Common myeloid progenitor, CD34-positive (primary cell): Measurements from ENCODE around the gene ZSCAN32.

ENCODE experiments used
- CTCF ChIA-PET: fragments of 350-600 bp; sonication (Branson Sonifier 250); formaldehyde crosslinking; loops from one replicate; lab custom pipeline; 2021; ENCODE audit warnings: antibody characterized with exemption; lab: Charles Lee
- POLR2A ChIA-PET: fragments of 350-600 bp; sonication (Branson Sonifier 250); formaldehyde crosslinking; loops from one replicate; lab custom pipeline; 2021; ENCODE audit warnings: antibody characterized with exemption; lab: Charles Lee
- DNase-seq, 3 donors: peaks; one replicate each; pipeline versions ENCODE4 v3.0.0 to v3.0.0-alpha.2; 2013
- H3K27ac ChIP-seq, 2 experiments: 1 replicate in 1 of 2; 2 replicates in 1 of 2; pipeline ENCODE4 v1.7.0; 2013; ENCODE audit warnings: inconsistent platforms in 2 of 2, low read length in 2 of 2, mild to moderate bottlenecking in 2 of 2, low read depth in 1 of 2, moderate library complexity in 1 of 2; ENCODE audit not compliant: severe bottlenecking in 2 of 2, insufficient read depth in 1 of 2, poor library complexity in 1 of 2
- H3K27me3 ChIP-seq, 5 experiments: replicated peaks in 2 of 5; 1 replicate in 3 of 5; 2 replicates in 2 of 5; pipeline versions ENCODE4 v1.6.1 to v1.7.0; 2013; ENCODE audit warnings: low read length in 4 of 5, mild to moderate bottlenecking in 2 of 5, moderate library complexity in 2 of 5, inconsistent platforms in 1 of 5; ENCODE audit not compliant: insufficient read depth in 5 of 5, control insufficient read depth in 4 of 5
- H3K36me3 ChIP-seq, 4 experiments: 1 replicate in 2 of 4; 2 replicates in 2 of 4; pipeline versions ENCODE4 v1.6.1 to v1.7.0; 2013; ENCODE audit warnings: low read length in 3 of 4, control low read depth in 1 of 4, mild to moderate bottlenecking in 1 of 4; ENCODE audit not compliant: control insufficient read depth in 4 of 4, insufficient read depth in 4 of 4
- H3K4me1 ChIP-seq, 4 experiments: 1 replicate in 3 of 4; 2 replicates in 1 of 4; pipeline versions ENCODE4 v1.6.1 to v1.7.1; 2013; ENCODE audit warnings: low read length in 3 of 4, mild to moderate bottlenecking in 3 of 4, control low read depth in 1 of 4, inconsistent platforms in 1 of 4, moderate library complexity in 1 of 4; ENCODE audit not compliant: control insufficient read depth in 4 of 4, insufficient read depth in 4 of 4; ENCODE audit errors: control extremely low read depth in 1 of 4
- H3K4me3 ChIP-seq, 7 experiments: 1 replicate in 4 of 7; 2 replicates in 3 of 7; pipeline versions ENCODE4 v1.5.1 to v1.7.0; 2013; ENCODE audit warnings: mild to moderate bottlenecking in 7 of 7, low read length in 6 of 7, moderate library complexity in 6 of 7, inconsistent platforms in 2 of 7, low read depth in 2 of 7, control low read depth in 1 of 7; ENCODE audit not compliant: insufficient read depth in 4 of 7, control insufficient read depth in 1 of 7; ENCODE audit errors: extremely low read depth in 1 of 7
- H3K9me3 ChIP-seq, 5 experiments: 1 replicate in 4 of 5; 2 replicates in 1 of 5; pipeline versions ENCODE4 v1.6.1 to v1.7.1; 2013; ENCODE audit warnings: low read length in 4 of 5, mild to moderate bottlenecking in 2 of 5, inconsistent platforms in 1 of 5, low read depth in 1 of 5, moderate library complexity in 1 of 5; ENCODE audit not compliant: control insufficient read depth in 4 of 5, insufficient read depth in 2 of 5; ENCODE audit errors: control extremely low read depth in 1 of 5
- WGBS: methylation state at CpG from one replicate; pipeline ENCODE4 v1.1.5; 2013; ENCODE audit not compliant: insufficient coverage; 5-methylcytosine and 5-hydroxymethylcytosine counted together

The ZSCAN32 gene

GRCh38 chr16:3383045-3383448 is 17.8 kb downstream of the ZSCAN32 start:
- ChIA-PET POLR2A (no interaction called here), CTCF (no interaction called here)
- Histone ChIP-seq H3K27ac (no peak overlapping the region), H3K9me3 (peaks cover 20 to 81% (median 66%) of the 10 kb centered on the region in 5 experiments), H3K27me3 (no peaks in the 10 kb centered on the region), H3K4me1 (no peaks in the 10 kb centered on the region), H3K36me3 (peaks cover 33 to 58% (median 47%) of the 10 kb centered on the region in 4 experiments), H3K4me3 (peak overlapping the region in 1 of 7 experiments; percentile 62)
- 99% methylated on average over 10 of the region's 10 CpGs for WGBS
- no peak for DNase-seq

DNA sequence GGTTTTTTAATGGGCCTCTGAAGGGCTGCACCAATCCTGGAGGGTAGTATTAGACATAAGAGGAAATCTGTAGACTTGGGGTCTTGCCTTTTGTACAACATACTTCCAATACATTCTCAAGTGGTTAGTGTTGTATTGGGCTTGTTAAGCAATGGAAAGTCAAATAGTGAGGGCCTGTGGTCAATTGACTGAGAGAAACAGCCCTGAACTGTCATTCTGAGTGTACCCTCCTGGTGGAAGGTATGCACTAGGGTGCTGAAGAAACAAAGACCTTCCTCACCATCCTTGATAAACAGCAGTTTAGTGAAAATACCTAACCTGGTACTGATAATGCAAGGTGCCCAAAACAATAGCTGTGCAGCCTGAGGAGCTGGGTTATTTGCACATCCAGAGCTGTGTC is 22.9 kb downstream of the ZSCAN32 start:
- no peak overlapping the region for H3K27ac ChIP-seq
- peaks cover 27 to 85% (median 66%) of the 10 kb centered on the region in 5 experiments for H3K9me3 ChIP-seq
- no peak for DNase-seq
- H3K36me3 ChIP-seq, result peaks cover 10 to 23% (median 15%) of the 10 kb centered on the region in 4 experiments
- CTCF ChIA-PET, result no interaction called here
- H3K4me1 ChIP-seq, result no peaks in the 10 kb centered on the region
- no peak overlapping the region for H3K4me3 ChIP-seq
- POLR2A ChIA-PET, result no interaction called here
- H3K27me3 ChIP-seq, result no peaks in the 10 kb centered on the region

DNA sequence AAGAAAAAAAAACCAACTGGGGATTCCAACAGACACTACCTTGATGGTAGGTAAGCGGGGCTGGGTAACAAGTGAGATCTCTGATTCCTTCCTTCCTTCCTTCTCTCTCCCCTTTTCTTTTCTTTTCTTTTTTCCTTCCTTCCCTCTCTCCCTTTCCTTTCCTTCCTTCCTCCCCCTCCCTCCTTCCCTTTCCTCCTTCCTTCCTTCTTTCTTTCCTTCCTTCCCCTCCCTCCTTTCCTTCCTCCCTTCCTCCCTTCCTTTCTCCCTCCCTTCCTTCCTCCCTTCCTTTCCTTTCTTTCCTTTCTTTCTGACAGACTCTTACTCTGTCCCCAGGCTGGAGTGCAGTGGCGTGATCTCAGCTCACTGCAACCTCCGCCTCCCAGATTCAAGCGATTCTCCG is 25.1 kb downstream of the ZSCAN32 start:
- H3K4me3 ChIP-seq, result no peak overlapping the region
- ChIA-PET POLR2A (no interaction called here), CTCF (no interaction called here)
- no peak overlapping the region for H3K27ac ChIP-seq
- no peaks in the 10 kb centered on the region for H3K4me1 ChIP-seq
- H3K9me3 ChIP-seq, result peaks cover 14 to 68% (median 49%) of the 10 kb centered on the region in 5 experiments
- H3K36me3 ChIP-seq, result peaks cover 0 to 6% (median 3%) of the 10 kb centered on the region in 4 experiments
- no peaks in the 10 kb centered on the region for H3K27me3 ChIP-seq
- WGBS, result 100% methylated on average over 1 of the region's 5 CpGs
- DNase-seq, result no peak

DNA sequence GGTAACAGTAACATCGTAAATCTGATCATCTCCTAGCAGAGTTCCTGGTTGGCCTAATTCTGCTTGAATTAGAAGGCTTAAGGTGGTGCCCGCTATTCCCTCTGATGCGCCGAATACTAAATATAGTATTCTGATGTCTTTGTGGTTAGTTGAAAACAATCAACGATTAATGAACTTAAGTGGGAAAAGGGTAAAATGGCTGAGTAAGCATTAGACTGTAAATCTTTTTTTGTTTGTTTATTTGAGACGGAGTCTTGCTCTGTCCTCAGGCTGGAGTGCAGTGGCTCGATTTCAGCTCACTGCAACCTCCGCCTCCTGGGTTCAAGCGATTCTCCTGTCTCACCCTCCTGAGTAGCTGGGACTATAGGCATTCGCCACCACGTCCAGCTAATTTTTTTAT is 31.7 kb downstream of the ZSCAN32 start:
- Histone ChIP-seq H3K27ac (no peak overlapping the region), H3K27me3 (no peaks in the 10 kb centered on the region), H3K4me3 (no peak overlapping the region), H3K9me3 (peaks cover 0 to 33% (median 24%) of the 10 kb centered on the region in 5 experiments), H3K4me1 (peaks cover 0 to 12% (median 9%) of the 10 kb centered on the region in 4 experiments), H3K36me3 (no peaks in the 10 kb centered on the region)
- ChIA-PET POLR2A (no interaction called here), CTCF (no interaction called here)
- 99% methylated on average over 11 of the region's 11 CpGs for WGBS
- no peak for DNase-seq

DNA sequence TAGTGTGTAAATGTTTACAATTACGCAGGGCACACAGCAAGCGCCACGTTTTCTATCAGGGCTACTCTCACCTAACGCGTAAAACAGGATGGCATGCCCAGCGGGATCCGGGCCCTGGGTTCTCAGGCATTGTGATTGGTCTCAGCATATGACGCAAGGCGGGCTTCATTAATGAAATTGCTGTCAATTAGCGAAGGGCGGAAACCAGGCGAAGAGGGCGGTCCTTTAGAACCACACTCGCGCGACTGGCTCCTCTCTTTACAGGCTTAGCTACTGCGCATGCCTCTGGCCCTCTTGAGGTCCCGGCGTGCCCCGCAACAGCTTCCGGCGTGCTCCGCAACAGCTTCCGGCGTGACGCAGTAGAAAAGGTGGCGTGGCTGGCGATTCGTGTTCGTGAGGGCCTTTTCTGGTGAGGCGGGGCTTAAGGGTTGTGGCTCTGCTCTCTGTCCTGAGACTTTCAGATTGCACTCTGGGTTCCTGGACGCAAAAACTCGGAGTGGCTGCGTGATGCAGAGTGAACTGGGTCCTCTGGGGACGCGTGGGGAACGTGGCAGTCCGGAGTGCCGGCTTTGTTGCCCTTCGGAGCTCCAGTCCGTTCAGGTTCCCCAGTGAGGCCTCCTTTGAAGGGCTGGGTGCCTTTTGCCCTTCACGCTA is 35.9 kb downstream of the ZSCAN32 start:
- CTCF ChIA-PET, result no interaction called here
- H3K4me3 ChIP-seq, result peak overlapping the region; percentile 15 to 77 (median 65)
- peaks cover 0 to 6% (median 0%) of the 10 kb centered on the region in 5 experiments for H3K27me3 ChIP-seq
- peak; percentile 93 to 98 (median 97) for DNase-seq
- WGBS, result 22% methylated on average over 42 of the region's 42 CpGs
- peak overlapping the region; percentile 61 to 80 for H3K27ac ChIP-seq
- H3K4me1 ChIP-seq, result peaks cover 0 to 12% (median 9%) of the 10 kb centered on the region in 4 experiments
- no peaks in the 10 kb centered on the region for H3K36me3 ChIP-seq
- POLR2A ChIA-PET, result no interaction called here
- peaks cover 2 to 36% (median 18%) of the 10 kb centered on the region in 5 experiments for H3K9me3 ChIP-seq

- H3K4me3 ChIP-seq, result no peak overlapping the region
- no peaks in the 10 kb centered on the region for H3K36me3 ChIP-seq
- H3K27me3 ChIP-seq, result peaks cover 0 to 6% (median 0%) of the 10 kb centered on the region in 5 experiments
- no peak overlapping the region for H3K27ac ChIP-seq
- ChIA-PET CTCF (no interaction called here), POLR2A (interaction anchor here (0.6 kb wide), 2 partner anchors 29 to 43 kb away, joined by 3 read pairs; no protein-coding TSS in a partner anchor)
- H3K9me3 ChIP-seq, result peaks cover 2 to 32% (median 14%) of the 10 kb centered on the region in 5 experiments
- peaks cover 0 to 12% (median 9%) of the 10 kb centered on the region in 4 experiments for H3K4me1 ChIP-seq
- 97% methylated on average over 5 of the region's 7 CpGs for WGBS
- DNase-seq, result peak in 1 of 3 donors; percentile 29
Observed at GRCh38 chr16:3363793-3364192, 37.0 kb downstream of the ZSCAN32 start.

DNA sequence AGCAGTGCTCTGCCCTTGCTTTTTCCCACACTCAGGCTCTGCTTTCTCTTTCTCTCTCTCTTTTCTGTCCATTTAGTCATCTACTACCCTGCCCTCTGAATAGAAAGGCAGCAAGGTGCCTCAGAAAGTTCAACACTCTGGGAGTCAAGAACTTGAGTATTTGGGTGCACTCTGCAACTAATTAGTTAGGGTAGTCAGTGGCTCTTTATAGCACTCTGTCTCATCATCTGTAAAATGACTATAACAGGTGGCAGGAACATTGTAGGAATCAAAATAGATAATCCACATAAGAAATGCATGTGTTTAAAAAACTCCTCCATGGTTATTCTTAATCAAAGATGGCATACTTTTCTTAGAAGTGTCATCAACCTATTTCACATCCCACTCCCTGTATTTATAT is 37.9 kb downstream of the ZSCAN32 start:
- POLR2A ChIA-PET, result interaction anchor here (0.6 kb wide), 2 partner anchors 30 to 43 kb away, joined by 3 read pairs; no protein-coding TSS in a partner anchor
- CTCF ChIA-PET, result no interaction called here
- no peak for DNase-seq
- Histone ChIP-seq H3K4me1 (peaks cover 0 to 12% (median 9%) of the 10 kb centered on the region in 4 experiments), H3K9me3 (peaks cover 2 to 30% (median 14%) of the 10 kb centered on the region in 5 experiments), H3K27me3 (peaks cover 0 to 6% (median 0%) of the 10 kb centered on the region in 5 experiments), H3K36me3 (no peaks in the 10 kb centered on the region), H3K27ac (no peak overlapping the region), H3K4me3 (no peak overlapping the region)
